PC-3 (cell line): Measurements from ENCODE around the gene SLC4A2.

Source experiments
- CTCF ChIP-seq: fragments of 300-600 bp; sonication (generic); conservative IDR thresholded peaks from 2 replicates; pipeline ENCODE4 v1.5.1; 2017; ENCODE audit warnings: antibody characterized with exemption, low read depth, mild to moderate bottlenecking, low read length
- EZH2 ChIP-seq: fragments of 300-600 bp; sonication (generic); IDR thresholded peaks from one replicate; pipeline ENCODE4 v1.6.1; 2017; ENCODE audit warnings: antibody characterized with exemption, mild to moderate bottlenecking, low read length; ENCODE audit not compliant: unreplicated experiment
- EZH2phosphoT487 ChIP-seq: fragments of 300-600 bp; sonication (generic); IDR thresholded peaks from 2 replicates; pipeline ENCODE4 v1.6.1; 2018; ENCODE audit warnings: mild to moderate bottlenecking, antibody characterized with exemption, low read length, borderline replicate concordance

GRCh38 chr7:151119902-151120301, 60.5 kb downstream of the SLC4A2 start:
- TF ChIP-seq CTCF (no peak), EZH2 (no peak), EZH2phosphoT487 (no peak)
